ENCODE data around the gene NSD1. TPM values are rescaled to one million over a fixed set of nuclear protein-coding genes. Genes with fewer than 3 reads are reported as not detected.

Gene NSD1
- total RNA-seq, result 83.3 TPM

GRCh38 chr5:177133096-177133852 is at the start of gene NSD1:
NSD1 (plus strand) TSS chr5:177133773; CDS start chr5:177135104, 1,331 bp downstream.

DNA sequence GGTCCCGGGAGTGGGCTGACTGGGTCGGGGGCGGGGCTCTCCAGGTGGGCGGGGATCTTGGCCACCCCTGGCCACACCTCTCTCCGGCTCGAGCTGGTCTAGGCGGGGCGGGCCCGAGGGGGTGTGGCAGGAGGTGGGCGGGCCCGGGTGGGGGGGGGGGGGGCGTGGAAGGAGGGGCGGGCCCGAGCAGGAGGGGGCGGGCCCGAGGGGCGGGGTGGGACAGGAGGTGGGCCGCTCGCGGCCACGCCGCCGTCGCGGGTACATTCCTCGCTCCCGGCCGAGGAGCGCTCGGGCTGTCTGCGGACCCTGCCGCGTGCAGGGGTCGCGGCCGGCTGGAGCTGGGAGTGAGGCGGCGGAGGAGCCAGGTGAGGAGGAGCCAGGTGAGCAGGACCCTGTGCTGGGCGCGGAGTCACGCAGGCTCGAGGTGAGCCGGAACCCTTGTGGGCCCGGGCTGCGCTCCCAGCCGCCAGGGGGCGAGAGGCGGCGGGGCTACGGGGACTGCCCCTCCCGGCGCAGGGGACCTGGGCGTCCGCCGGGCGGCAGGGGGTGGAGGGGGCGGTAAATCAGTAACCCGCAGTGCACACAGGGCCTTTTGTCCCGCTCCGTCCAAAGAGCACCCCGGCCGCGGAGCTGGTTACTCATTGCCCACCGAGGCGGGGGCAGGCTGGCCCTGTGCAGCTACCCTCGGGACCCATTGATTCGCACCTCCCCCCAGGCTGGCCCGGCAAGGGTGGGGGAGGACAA is 46.7 kb upstream of the NSD1 start, which contains the start of gene FGFR4:
TSS of gene FGFR4 (plus strand) at position 262 of the 744 bp plus-strand sequence. CDS start 2,688 bp downstream, outside the sequence.

DNA sequence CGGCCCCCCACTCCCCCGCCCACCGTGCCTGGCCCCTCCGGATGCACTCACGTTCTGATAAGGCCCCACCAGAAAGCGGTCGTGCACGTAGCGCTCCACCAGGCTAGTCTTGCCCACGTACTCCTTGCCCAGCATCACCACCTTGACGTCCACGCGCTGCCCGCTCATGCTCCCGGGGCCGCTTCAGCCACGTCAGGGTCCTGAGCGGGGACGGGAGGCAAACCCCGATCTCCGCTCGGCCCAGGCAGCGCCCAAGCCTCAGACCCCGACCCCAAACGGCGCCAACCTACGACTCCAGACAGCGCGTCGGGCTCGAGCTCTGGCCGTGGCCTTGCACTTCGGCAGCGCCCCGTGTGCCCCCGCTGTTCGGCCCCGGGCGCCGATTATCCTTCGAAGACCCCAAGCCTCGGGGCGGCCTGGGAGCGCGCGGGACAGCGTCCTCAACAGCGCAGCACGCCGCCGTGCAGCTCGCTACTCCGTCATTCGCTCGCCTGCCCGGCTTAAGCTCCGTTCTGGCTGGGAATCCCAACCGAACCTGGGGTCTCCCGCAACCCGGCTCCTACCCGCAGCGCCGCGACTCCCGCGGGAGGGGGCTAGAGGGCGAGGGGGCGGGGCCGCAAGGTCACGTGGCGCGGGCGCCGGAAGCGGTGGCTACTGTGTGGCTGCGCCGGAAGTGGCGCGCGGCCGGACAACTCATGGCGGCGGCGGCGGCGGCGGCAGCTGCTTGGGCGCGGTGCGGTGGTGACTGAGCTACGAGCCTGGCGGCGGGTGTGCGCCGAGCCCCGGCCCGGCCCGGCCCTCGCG is 169.8 kb downstream of the NSD1 start, which contains the start of the genes PRELID1 and RAB24:
TSS of gene PRELID1 (plus strand) at position 679 of the 804 bp plus-strand sequence. CDS start 187 bp downstream, outside the sequence.
TSS of gene RAB24 (minus strand) at position 599 of the 804 bp plus-strand sequence. CDS start at position 168, 431 bp downstream.

GRCh38 chr5:177311723-177312648 is 178.4 kb downstream of the NSD1 start, which contains the start of gene MXD3:
MXD3 (minus strand) TSS chr5:177311898; CDS start chr5:177311830, 68 bp downstream.

Other genes starting within 250 kb of the NSD1 start
- gene HK3, start 234.4 kb upstream of the NSD1 start, total RNA-seq, result 11.3 TPM
- 32.8 TPM for gene UIMC1, start 127.0 kb upstream of the NSD1 start, total RNA-seq
- gene ZNF346, start 111.1 kb upstream of the NSD1 start, total RNA-seq, result 30.9 TPM
- gene FGFR4, start 46.9 kb upstream of the NSD1 start, total RNA-seq, result 57.7 TPM
- 26.7 TPM for gene RAB24, start 169.9 kb downstream of the NSD1 start, total RNA-seq
- 56.8 TPM for gene PRELID1, start 170.0 kb downstream of the NSD1 start, total RNA-seq
- 32.5 TPM for gene MXD3, start 178.1 kb downstream of the NSD1 start, total RNA-seq
- 213 TPM for gene LMAN2, start 217.9 kb downstream of the NSD1 start, total RNA-seq
- 21.0 TPM for gene RGS14, start 224.2 kb downstream of the NSD1 start, total RNA-seq